AG04449 (cell line): ENCODE measurements around the gene TMEM17.

Source experiments
- CTCF ChIA-PET: fragments of 350-600 bp; formaldehyde crosslinking; extraction: SDS; loops from one replicate; lab custom pipeline; 2021; ENCODE audit warnings: antibody characterized with exemption; lab: Yijun Ruan, JAX
- POLR2A ChIA-PET: fragments of 400-600, 350-600 bp; formaldehyde crosslinking; extraction: SDS; loops from one replicate; lab custom pipeline; 2020; ENCODE audit warnings: antibody characterized with exemption, inconsistent platforms; lab: Yijun Ruan, JAX
- DNase-seq: peaks from one replicate; pipeline ENCODE4 v3.0.0-alpha.2; 2010; ENCODE audit warnings: low read depth, low spot score
- H3K4me3 ChIP-seq: 2 replicates; pipeline ENCODE4 v1.5.1; 2011; ENCODE audit warnings: low read depth, mild to moderate bottlenecking, control low read depth, low read length
- TF ChIP-seq, protein P1 (sequence below): IDR thresholded peaks from one replicate; pipeline ENCODE4 v1.5.1; 2011; ENCODE audit warnings: mild to moderate bottlenecking, moderate library complexity, low read length, control low read depth, inconsistent platforms; ENCODE audit not compliant: insufficient read depth; ENCODE audit errors: missing control alignments

TMEM17 gene

GRCh38 chr2:62471404-62471803, 34.6 kb downstream of the TMEM17 start:
- TF ChIP-seq, protein P1, sequence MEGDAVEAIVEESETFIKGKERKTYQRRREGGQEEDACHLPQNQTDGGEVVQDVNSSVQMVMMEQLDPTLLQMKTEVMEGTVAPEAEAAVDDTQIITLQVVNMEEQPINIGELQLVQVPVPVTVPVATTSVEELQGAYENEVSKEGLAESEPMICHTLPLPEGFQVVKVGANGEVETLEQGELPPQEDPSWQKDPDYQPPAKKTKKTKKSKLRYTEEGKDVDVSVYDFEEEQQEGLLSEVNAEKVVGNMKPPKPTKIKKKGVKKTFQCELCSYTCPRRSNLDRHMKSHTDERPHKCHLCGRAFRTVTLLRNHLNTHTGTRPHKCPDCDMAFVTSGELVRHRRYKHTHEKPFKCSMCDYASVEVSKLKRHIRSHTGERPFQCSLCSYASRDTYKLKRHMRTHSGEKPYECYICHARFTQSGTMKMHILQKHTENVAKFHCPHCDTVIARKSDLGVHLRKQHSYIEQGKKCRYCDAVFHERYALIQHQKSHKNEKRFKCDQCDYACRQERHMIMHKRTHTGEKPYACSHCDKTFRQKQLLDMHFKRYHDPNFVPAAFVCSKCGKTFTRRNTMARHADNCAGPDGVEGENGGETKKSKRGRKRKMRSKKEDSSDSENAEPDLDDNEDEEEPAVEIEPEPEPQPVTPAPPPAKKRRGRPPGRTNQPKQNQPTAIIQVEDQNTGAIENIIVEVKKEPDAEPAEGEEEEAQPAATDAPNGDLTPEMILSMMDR, result no peak
- CTCF ChIA-PET, result interaction anchor here (1.2 to 3.9 kb wide), 3 partner anchors 11 to 304 kb away, joined by 4 to 29 read pairs (median 7); no protein-coding TSS in a partner anchor
- DNase-seq, result no peak
- POLR2A ChIA-PET, result no interaction called here
- H3K4me3 ChIP-seq, result no peak overlapping the region

DNA sequence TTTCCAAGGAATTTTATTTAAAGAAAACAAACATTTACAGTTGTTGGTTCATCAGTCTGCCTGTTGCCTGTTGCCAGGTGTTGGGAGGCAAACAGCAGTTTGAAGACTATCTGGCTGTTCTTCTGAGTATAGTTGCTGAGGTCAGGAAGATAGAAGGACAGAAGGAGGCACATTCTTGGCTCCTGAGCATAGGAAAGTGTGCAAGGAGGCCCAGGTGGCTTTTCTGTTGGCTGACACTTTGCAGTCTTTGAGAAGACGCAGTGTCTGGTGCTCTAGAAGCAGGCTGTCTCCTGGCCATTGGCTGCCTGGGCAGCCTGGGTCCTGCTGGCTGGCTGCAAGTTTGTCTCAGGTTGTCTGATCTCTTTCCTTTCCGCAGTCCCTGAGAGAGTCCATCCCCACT, 36.4 kb downstream of the TMEM17 start:
- ChIA-PET CTCF (interaction anchor here (1.1 to 3.9 kb wide), 3 partner anchors 12 to 306 kb away, joined by 3 to 29 read pairs (median 6); no protein-coding TSS in a partner anchor), POLR2A (no interaction called here)
- TF ChIP-seq, protein P1, result no peak
- H3K4me3 ChIP-seq, result no peak overlapping the region
- no peak for DNase-seq

DNA sequence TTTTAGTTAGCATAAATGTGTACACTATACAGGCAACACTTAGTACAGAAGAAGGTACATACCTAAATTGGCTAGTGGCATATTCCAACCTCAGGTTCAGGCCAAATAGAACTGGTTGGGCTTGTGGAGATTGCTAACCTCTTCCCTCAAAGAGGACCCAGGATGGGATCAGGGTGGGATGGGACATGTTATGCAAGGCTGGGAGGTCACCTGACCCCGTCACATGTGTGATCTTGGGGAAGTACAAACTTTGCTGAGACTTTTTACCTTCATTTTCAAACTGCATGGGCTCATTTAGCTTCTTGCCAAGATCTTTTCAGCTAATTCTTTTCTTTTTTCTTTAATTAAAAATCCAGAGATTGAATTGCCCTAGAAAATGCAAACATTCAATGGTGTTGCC, 36.9 kb downstream of the TMEM17 start:
- ChIA-PET CTCF (interaction anchor here (1.1 to 1.5 kb wide), 2 partner anchors 12 to 306 kb away, joined by 3 to 6 read pairs; no protein-coding TSS in a partner anchor), POLR2A (no interaction called here)
- DNase-seq, result no peak
- TF ChIP-seq, protein P1, result no peak
- H3K4me3 ChIP-seq, result no peak overlapping the region

DNA sequence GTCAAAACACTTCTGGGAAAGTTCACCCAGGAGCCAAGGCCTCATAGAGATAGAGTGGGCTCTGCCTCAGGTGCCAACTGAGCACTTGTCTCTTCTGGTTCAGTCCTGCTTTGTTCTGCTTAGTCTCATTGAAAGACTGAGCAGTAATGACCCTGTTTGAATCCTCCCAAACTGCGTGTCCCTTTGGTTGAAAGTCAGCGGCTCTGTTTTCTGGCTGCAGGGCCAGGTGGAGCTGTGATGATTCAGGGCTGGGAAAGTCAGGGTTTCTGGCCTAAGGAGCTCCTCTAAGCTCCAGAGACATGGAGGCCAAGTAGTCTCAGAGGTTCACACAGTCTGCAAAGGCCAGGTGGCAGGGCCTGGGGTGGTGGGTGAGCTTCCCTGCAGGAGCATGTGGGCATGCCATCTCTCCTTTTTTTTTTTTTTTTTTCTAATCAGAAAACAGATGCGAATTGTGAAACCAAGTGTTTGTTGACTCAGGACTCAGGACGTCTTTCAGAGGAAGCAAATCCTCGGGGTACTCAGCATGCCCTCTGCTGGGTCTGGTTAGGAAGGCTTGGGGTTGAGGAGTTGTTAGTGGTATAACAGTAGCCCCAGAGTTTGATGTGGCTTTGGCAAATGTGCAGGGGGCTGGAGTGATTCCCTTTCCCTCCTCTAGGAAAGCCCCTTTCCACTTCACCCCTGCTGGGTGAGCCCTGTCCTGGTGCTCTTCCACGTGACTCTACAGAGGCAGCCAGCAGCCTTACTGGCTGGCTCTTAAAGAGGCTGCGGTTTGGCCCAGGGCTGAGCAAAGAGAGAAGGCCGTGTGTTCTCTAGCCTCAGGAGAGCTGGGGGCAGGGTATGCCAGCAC, 38.3 kb downstream of the TMEM17 start:
- TF ChIP-seq, protein P1, result no peak
- H3K4me3 ChIP-seq, result no peak overlapping the region
- POLR2A ChIA-PET, result no interaction called here
- CTCF ChIA-PET, result interaction anchor here (2.3 to 3.1 kb wide), 2 partner anchors 9 to 11 kb away, joined by 11 to 26 read pairs; no protein-coding TSS in a partner anchor
- DNase-seq, result no peak

DNA sequence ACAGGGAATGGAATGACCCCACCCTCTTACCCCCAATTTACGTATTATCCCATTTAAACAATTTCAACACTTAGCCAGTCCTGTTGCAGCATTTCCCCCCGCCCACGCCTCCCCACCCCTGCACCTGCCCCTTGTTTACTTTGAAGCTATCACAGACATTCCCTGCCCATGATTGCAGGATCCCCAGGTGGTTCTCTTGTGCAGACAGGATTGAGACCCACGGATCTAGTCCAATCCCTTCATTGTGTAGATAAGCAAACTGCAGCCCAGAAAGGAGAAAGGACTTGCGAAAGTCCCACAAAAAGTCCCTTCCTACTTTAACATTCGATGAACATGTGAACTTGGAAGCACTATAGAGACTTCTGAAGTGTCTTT, 38.9 kb downstream of the TMEM17 start:
- TF ChIP-seq, protein P1, result no peak
- DNase-seq, result no peak
- H3K4me3 ChIP-seq, result no peak overlapping the region
- CTCF ChIA-PET, result interaction anchor here (0.7 to 3.2 kb wide), 5 partner anchors 9 to 309 kb away, joined by 3 to 26 read pairs (median 9); no protein-coding TSS in a partner anchor
- POLR2A ChIA-PET, result no interaction called here

DNA sequence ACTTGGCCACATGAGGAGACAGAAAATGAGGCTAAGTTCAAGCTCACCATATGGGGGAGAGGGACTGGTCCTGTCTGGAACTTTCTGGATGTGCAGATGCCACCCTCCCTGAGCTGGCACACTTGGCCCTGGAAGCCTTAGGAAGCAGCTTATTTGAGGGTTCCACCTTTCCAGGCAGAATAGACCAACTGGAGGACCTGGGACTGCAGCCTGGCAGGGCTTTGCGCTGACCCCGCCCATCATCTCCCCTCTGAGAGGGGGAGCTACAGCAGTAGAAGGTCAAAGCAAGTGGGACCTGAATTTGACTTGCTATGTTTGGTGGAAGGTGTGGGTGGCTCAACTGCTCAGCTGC, 39.5 kb downstream of the TMEM17 start:
- no peak overlapping the region for H3K4me3 ChIP-seq
- ChIA-PET CTCF (interaction anchor here (0.7 to 3.2 kb wide), 8 partner anchors 9 to 312 kb away, joined by 3 to 26 read pairs (median 4); no protein-coding TSS in a partner anchor), POLR2A (no interaction called here)
- no peak for DNase-seq
- TF ChIP-seq, protein P1, result no peak
